Inflammatory macrophage (primary cell): Measurements from ENCODE around the gene SLC8A2.

Experiments used
- DNase-seq, 2 donors: peaks; one replicate each; pipeline ENCODE4 v3.0.0-alpha.2; 2020 to 2022
- total RNA-seq, 18 experiments: gene quantifications; one replicate each; lab custom pipeline; 2026; ENCODE audit warnings: mixed read lengths in 6 of 18, inconsistent platforms in 2 of 18; lab: John Stamatoyannopoulos, UW

The SLC8A2 gene, protein sequence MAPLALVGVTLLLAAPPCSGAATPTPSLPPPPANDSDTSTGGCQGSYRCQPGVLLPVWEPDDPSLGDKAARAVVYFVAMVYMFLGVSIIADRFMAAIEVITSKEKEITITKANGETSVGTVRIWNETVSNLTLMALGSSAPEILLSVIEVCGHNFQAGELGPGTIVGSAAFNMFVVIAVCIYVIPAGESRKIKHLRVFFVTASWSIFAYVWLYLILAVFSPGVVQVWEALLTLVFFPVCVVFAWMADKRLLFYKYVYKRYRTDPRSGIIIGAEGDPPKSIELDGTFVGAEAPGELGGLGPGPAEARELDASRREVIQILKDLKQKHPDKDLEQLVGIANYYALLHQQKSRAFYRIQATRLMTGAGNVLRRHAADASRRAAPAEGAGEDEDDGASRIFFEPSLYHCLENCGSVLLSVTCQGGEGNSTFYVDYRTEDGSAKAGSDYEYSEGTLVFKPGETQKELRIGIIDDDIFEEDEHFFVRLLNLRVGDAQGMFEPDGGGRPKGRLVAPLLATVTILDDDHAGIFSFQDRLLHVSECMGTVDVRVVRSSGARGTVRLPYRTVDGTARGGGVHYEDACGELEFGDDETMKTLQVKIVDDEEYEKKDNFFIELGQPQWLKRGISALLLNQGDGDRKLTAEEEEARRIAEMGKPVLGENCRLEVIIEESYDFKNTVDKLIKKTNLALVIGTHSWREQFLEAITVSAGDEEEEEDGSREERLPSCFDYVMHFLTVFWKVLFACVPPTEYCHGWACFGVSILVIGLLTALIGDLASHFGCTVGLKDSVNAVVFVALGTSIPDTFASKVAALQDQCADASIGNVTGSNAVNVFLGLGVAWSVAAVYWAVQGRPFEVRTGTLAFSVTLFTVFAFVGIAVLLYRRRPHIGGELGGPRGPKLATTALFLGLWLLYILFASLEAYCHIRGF
- 0 to 0.49 (median 0.06) reads per million in 18 experiments for total RNA-seq

DNA sequence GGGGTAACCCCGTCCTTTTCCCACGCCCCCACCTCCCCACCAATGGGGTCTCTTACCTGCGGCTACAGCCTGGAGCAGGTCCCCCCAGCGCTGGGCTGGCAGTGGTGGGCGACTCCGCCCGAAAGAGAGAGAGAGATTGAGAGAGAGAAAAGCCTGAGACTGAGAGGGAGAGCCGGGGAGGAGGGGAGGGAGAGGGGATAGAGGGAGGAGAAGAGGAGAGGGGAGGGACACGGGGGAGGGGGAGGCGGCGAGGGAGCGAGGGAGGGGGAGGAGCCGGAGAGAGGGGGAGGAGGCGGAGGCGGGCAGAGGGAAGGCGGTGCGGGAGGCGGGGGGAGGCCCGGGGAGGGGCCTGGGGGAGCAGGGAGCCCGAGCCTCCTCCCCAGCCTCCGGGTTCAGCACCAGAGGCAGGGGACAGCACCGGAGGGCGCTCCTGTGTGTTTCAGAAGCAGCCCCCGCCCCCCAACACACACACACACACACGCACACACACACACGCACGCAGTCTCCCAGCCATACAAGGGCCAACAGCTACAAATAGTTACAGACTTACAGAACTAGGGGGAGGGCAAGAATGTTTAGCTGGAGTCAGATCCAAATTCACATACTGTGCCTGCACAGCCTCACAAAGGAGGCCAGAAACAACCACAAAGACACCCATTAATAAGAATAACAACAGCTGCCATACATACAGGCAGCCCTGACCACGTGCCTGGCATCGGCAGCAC lies at the start of gene SLC8A2:
Gene SLC8A2, minus strand, starts transcription at position 161 of the 725 bp plus-strand sequence. CDS start 5,490 bp downstream, outside the sequence.
- DNase-seq, result peak in 1 of 2 donors; percentile 34

DNA sequence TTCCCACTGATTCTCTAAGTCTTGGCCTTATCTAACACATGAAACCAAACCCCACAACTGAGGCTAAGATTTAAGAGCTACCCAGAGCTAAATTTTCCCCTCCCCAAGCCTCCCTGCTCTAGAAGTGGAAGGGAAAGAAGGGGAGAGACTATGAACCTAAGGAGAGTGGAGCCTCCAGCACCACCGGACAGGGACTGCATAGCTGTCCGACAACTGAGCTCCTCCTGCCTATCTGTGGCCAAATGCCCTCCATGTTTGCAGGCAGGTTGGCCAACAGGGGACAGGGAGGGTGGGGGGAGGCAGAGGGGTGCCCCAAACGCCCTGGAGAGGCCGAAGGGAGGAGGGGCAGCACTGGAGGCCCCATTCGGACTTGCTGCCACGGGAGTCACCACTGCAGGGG lies 49.1 kb upstream of the SLC8A2 start:
- DNase-seq, result no peak

DNA sequence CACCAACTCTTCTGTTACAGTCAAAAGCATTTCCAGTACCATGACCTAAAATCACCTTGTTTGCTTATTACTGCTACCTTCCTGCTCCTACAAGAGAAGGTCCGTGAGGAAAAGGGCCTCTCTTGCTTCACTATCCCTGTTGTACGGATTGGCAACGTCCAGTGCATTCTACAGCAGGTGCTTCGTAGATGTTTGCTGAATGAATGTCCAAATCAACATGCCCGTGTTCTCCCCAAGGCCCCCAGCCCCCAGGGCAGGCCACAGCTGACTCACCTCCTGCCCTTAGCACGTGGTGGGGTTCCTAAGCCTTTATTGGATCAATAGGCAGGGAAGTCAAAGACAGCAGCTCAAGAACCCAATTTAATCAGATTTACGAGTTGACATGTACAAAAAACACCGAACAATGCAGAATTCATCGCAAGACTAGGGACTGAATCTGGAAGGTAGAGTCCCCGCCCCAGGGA lies 48.7 kb upstream of the SLC8A2 start:
- DNase-seq, result no peak

DNA sequence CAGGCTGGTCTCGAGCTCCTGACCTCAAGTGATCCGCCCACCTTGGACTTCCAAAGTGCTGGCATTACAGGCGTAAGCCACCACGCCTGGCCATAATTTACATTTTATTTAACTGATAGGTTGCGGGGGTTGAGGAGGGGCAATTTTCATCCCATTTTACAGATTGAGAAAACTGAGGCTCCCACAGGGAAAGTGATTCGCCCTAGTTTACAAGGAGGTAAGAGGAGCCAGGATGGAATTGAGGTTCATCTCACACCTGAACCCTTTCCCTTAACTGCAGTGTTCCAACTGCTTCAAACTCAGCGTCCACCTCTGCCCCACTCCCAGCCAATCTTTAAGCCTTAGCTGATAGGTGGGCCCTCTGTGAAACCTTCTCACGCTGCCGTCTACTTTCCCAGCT lies 47.2 kb upstream of the SLC8A2 start:
- DNase-seq, result no peak

DNA sequence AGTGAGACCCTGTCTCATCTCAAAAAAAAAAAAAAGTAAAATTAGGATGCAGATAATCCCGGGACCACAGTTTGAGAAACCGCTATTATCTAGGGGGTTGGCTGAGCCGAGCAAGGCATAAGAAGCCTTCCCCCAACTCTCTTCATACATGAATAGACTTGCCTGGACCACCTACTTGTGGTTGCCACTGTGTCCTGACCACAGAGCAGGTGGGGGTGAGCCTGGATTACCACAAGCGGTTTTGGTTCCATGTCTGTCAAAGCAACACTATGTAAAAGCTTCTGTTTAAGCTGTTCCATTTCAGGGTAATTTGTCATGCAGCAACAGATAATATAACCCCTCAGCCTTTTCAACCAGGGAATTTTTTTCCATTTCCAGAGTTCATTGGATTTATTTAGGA lies 46.4 kb upstream of the SLC8A2 start:
- no peak for DNase-seq

DNA sequence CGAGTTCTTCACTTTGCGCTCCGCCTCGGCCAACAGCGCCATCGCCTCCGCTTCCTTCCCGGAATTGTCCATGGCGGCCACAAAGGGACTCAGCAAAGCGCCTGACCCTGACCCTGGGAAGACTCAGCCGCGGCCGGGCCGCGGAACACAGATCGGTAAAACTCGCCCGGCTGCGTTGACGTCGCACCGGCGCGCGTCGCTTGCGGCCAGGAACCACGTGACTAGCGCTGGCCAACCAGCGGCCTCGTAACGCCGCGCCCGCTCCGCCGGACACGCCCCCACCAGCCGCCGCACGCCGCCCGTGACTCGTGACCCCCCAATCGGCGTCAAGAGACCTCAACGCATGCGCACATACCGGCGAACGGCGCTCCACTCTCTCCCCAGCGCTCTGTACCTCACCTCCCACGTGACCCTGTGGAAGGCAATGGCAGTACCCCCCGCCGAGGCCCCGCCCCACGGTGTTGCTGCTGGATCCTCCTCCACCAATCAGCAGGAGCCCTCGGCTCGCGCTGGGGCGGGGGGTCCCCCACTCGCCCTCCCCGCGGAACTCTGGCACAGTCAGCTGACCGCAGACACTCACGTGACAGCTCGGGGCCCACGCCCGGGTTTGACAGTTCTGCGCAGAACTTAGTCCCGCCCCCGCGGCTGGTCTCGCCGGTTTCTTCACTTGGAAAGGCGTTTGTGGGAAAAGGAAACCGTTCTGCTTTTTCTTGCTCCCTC lies 43.3 kb upstream of the SLC8A2 start, which contains the start of gene NAPA:
Gene NAPA, minus strand, starts transcription at position 195 of the 720 bp plus-strand sequence. Its CDS starts 123 bp downstream, at position 72.
- peak; percentile 100 for DNase-seq

DNA sequence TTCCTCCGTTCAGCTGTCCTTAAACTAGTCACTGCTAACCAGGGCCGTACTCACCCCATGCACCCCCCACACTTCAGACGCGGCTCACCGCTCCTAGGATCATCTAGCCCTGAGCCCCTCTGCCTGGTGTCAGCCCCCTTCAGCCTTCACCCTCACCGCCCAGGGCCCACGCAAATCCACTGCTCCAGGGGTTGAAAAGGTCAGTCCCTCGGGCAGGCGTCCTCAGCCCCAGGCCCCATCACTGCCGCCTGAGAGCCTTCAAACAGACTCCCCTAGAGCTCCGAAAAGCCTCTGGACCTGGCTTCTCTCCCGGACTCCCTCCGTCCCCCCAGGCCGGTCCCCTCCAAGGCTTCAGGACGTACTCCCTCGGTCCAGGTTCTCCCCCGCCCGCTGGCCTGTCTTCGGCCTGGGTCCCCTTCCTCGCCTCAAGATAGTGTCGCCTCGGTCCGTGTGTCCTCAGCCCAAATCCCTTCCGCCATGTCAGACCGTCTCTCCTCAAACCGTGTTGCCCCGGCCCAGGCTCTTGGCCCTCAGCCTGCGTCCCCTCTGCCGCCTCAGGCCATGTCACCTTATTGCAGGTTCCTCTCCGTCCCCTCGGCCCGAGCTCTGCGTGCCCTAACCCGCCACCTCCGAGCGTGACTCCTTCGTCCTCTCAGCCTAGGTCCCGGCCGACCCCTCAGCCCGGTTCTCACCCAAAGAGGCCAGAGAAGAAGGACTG lies 42.6 kb upstream of the SLC8A2 start:
- no peak for DNase-seq

DNA sequence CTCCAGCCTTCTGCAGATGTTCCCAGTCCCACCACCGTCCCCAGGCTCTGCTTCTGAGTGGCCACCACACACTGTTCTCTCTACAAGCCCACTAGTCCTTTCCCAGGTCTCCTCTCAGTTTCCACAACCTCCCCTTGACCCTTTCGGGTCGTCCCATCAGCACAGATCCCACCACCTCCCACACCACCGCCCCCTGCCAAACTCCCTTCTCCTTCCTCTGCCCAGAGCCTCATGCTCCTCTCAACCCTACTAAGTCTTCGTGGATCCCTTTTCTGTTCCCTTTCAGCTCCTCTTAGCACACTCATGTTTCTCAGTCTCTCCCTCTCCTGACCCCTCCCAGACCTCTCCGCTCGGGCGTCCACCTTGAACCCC lies 41.2 kb upstream of the SLC8A2 start:
- peak in 1 of 2 donors; percentile 20 for DNase-seq

DNA sequence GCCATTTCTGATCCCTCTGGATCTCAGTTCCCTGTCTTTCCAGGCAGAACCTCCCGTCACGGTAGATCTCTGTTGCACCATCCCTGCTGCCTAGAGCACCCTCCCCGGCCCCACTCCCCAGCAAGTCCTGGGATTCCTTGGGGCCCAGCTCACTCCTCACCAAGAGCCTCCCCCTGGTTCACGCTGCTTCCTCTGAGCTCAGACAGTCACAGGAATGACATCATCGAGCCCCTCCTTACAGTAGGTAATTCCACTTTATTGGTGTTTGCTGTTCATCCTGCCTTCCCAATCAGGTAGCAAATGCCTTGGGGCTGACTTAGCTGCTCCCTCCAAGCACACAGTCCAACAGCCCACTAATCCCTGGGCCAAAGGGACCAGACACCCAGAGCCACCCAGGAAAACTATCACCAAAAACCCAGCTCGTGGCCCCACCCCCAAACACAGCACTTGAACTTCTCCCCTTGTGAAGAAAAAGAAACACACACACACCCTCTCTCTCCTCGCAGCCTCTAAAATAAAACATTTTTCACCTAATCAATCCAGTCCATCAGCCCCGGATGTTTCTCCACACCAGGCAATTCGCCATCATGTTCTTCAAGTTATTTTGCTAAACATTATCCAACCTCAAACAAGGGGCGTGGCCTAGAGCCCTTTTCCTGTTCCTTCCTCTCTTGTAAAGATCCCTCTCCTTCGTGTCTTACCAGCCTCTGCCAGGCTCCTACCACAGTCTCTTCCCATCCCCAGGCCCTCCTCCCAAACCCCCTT lies 40.7 kb upstream of the SLC8A2 start:
- DNase-seq, result peak; percentile 12 to 19

DNA sequence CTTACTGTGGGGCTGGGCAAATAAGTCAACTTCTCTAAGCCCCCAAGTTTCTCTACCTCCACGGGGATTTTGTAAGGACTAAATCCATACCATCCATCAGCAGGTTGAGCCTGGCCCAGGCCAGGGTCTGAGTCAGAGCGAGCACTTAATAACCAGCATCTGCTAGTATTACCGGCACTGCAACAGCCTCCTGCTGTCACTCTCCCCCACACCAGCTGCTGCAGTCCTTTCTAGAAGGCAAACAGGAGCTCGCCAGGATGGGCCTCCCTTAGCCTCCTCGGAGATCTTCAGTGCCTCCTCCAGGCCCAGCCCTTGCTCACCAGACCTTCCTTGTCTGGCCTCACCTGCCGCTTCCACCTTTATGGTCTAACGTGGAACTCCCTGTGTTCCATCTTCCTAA lies 40.0 kb upstream of the SLC8A2 start:
- no peak for DNase-seq

DNA sequence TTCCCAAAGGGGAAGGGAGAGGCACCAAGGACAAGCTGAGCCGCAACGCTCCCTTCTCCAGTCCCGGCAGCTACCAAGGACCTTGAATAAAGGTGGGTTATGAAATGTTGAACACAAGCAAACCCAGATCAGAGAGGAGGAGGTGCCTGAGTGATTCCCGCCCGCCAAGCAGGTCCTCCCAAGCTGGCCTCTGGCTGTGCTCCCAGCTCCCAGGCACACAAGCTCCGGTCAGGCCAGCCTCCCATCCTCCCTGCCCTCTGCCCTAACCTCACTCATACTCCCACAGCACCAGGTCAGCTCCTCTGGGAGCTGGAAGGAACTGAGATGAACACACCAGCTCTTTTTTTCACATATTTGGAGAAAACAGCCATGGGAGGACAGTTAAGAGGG lies 39.4 kb upstream of the SLC8A2 start:
- DNase-seq, result no peak

DNA sequence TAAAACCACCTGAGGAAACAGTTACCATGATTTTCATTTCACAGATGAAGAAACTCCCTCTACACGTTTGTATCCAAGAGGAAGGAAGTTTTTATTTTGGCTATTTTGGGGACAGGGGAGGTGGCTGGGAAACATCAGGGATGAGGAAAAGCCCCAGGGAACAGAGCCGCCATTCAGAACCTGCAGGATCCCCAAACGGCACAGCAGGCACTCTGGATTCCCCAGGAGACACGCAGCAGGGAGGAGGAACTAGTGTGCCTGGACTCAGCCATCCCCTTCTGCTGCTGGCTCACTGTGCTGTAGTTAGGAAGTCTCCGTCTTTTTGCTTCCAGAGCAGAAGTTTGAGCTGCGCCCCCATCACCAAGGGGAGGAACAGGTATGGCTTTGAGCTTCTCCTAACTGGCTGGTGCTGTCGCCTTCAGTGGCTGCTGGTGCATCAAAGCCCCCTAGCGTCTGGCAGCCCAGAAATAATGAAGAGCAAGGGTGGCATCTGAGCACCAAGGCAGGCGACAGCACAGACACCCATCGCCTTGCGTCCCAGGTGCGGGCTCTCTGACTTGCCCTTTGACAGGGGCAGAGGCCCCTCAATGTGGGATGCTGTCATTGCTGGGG lies 38.9 kb upstream of the SLC8A2 start:
- no peak for DNase-seq

DNA sequence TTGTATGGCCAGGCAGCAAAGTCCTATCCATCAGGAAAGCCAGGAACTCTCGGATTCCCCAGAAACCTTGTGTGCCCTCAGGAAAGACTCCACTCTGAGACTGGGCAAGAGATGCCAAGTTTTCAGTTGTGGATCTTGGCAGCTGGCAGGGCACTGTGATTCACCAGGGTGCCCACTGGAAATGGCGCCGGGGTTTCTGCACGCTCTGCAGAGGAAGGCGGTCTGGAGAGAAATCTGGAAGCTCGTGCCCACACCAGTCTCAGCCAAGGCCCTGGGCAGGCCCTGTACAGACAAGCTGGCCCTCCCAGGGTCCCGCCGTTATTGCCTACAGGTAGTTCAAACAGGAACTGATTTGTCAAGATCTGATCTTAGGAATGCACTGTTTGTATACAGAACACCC lies 38.3 kb upstream of the SLC8A2 start:
- no peak for DNase-seq

DNA sequence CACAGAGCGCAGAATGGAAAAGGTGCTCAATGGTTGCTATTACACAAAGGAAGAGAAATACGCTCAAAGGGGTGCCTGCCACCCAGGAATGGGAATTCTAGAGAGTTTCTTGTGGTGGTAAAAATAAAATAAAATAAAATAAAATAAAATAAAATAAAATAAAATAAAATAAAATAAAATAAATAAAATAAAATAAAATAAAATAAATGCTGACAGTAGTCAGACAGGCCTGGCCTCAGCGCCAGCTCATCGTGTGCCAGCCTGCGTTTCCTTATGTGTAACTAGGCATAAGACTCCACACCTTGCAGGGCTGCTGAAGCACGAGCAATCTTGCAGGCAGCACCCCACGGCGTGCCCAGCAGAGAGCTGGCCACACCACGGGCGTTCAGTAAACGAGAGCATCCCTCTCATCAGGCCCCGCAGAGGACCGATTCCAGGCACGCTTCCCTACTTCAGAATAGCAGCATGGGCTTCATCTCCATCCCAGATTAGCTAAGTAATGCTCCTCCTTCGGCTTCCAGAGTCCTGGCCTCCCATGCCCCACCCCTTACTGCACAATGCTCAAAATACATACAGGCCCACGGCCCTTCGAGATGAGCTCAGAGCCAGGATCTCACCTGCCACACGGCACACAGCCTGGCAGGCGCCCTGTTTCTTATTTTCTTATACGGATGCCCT lies 37.6 kb upstream of the SLC8A2 start:
- no peak for DNase-seq

DNA sequence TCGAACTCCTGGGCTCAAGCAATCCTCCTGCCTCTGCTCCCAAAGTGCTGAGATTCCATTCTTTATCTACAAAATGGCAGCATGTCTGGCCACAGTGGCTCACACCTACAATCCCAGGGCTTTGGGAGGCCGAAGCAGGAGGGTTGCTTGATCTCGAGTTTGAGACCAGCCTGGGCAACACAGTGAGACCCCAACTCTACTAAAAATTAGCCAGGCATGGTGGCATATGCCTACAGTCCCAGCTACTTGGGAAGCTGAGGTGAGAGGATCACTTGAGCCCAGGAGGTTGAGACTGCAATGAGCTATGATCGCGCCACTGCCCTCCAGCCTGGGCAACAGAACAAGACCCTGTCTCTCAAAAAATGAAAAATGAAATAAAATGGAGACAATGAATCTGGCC lies 37.0 kb upstream of the SLC8A2 start:
- no peak for DNase-seq

DNA sequence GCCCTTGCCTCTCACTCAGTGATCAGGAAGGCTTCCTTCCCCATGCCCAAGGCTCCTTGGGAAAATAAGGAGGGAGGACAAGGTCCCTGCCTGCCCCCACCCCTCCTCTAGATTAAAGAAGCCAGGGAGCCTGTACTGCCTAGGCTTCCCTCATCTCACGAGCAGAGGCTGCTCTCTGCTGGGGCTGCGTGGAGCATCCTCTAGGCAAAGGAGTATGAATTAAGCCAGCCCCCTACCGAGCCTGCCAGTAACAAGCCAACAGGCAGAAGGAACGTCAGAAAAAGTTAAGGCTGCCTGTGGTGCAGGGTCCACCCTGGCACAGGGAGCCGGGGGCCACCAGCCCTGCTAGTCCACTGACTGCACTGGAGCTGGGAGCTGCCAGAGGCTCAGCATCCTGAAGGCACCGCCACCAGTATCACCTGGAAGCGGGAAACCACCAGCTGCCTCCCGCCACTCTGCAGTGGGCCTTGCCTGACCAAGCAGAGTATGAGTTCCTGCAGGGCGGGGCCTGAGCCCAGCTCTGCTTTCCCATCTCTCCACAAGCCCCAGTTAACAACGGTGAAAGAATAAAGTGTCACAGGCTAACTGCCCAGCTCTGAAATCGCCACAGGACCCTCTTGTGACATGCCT lies 36.3 kb upstream of the SLC8A2 start:
- no peak for DNase-seq

DNA sequence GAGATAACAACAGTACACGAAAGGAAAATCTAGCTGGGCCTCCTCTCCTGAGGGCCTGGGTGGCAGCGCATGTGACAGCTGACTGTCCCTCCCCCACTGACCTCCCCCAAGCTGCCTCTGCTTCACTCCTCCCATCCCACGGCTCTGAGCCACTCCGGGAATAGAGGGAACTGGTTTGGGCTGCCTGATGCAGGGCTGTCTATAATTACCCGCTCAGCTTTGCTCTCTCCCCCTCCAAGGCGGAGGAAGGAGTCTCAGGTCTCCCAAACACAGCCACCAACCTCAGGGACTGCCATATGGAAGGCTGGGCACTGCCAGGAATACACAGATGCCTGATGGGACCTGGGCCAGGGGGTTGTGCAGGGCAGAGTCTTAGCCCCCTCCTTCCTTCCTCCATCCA lies 35.3 kb upstream of the SLC8A2 start:
- no peak for DNase-seq

DNA sequence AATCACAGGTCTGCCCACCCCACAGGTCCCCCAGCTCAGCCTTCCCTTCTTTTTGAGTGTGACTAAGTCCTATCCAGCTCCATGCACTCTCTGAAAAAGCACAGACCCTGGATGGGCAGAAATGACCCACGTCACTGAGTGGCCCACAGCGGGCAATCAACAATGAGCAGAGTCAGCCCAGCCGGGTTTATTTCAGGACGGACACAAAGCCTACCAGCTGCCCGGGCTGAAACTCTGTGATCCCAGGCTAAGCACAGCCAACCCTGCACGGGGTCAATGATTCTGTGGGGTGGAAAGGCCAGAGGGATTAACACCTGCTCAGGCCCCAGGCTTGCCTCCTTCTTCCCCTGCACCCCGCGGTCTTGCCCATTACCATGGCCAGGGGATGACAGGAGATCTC lies 34.8 kb upstream of the SLC8A2 start:
- no peak for DNase-seq

DNA sequence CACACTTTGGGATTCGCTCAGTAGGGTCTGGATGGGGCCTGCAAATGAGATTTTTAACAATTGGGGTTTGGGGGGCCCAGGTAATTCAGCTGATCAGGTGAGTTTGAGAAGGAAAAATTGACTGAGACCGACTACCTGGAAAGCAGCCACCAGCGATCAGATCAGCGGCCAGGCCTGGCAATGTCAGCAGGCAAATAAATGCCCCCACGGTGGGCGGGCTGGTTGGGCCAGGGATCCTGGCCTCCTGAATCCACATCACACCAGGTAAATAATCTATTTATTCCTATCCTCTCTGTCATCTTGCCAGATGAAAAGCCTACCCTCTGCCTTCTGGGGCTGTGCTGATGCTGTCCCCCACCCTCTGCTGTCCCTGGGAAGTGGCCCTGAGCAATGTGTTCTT lies 33.8 kb upstream of the SLC8A2 start:
- DNase-seq, result no peak
